GM19238 (cell line): ENCODE data around the gene SHROOM3.

Experiments used
- DNase-seq: peaks from one replicate; pipeline ENCODE4 v3.0.0; 2011; ENCODE audit warnings: low spot score; ENCODE audit not compliant: insufficient read length

Gene SHROOM3

GRCh38 chr4:76494243-76494642 is 59.2 kb downstream of the SHROOM3 start:
- DNase-seq, result no peak

GRCh38 chr4:76494871-76495590 is 60.0 kb downstream of the SHROOM3 start:
- no peak for DNase-seq

- no peak for DNase-seq
Observed at GRCh38 chr4:76498550-76498949, 63.5 kb downstream of the SHROOM3 start.

- DNase-seq, result peak; percentile 13
Observed at GRCh38 chr4:76499461-76499860, 64.4 kb downstream of the SHROOM3 start.

- DNase-seq, result no peak
Observed at GRCh38 chr4:76502886-76503285, 67.9 kb downstream of the SHROOM3 start.

- DNase-seq, result peak; percentile 7
Observed at GRCh38 chr4:76504613-76505465, 69.8 kb downstream of the SHROOM3 start.

GRCh38 chr4:76511947-76512346 is 76.9 kb downstream of the SHROOM3 start:
- no peak for DNase-seq

GRCh38 chr4:76513482-76513881 is 78.5 kb downstream of the SHROOM3 start:
- no peak for DNase-seq

- DNase-seq, result no peak
Observed at GRCh38 chr4:76514087-76514486, 79.1 kb downstream of the SHROOM3 start.

- DNase-seq, result peak; percentile 4
Observed at GRCh38 chr4:76515975-76516843, 81.2 kb downstream of the SHROOM3 start.

GRCh38 chr4:76518241-76518640 is 83.2 kb downstream of the SHROOM3 start:
- DNase-seq, result no peak

- DNase-seq, result no peak
Observed at GRCh38 chr4:76523593-76523992, 88.6 kb downstream of the SHROOM3 start.

GRCh38 chr4:76525751-76526150 is 90.7 kb downstream of the SHROOM3 start:
- DNase-seq, result no peak

- DNase-seq, result no peak
Observed at GRCh38 chr4:76526585-76526990, 91.6 kb downstream of the SHROOM3 start.

GRCh38 chr4:76527666-76528065 is 92.6 kb downstream of the SHROOM3 start:
- no peak for DNase-seq

GRCh38 chr4:76531597-76531996 is 96.6 kb downstream of the SHROOM3 start:
- DNase-seq, result no peak

GRCh38 chr4:76532805-76533204 is 97.8 kb downstream of the SHROOM3 start:
- no peak for DNase-seq

- DNase-seq, result no peak
Observed at GRCh38 chr4:76533314-76533713, 98.3 kb downstream of the SHROOM3 start.

- DNase-seq, result no peak
Observed at GRCh38 chr4:76535603-76536372, 100.8 kb downstream of the SHROOM3 start.

- no peak for DNase-seq
Observed at GRCh38 chr4:76536373-76536689, 101.3 kb downstream of the SHROOM3 start.

- DNase-seq, result no peak
Observed at GRCh38 chr4:76538296-76538695, 103.3 kb downstream of the SHROOM3 start.
